HPDE6-E6E7 (cell line): ENCODE results near the gene OR8D2.

ENCODE experiments used
- DNase-seq: peaks from one replicate; pipeline ENCODE4 v3.0.0; 2011; ENCODE audit warnings: missing footprints; ENCODE audit errors: extremely low spot score

Gene OR8D2, protein sequence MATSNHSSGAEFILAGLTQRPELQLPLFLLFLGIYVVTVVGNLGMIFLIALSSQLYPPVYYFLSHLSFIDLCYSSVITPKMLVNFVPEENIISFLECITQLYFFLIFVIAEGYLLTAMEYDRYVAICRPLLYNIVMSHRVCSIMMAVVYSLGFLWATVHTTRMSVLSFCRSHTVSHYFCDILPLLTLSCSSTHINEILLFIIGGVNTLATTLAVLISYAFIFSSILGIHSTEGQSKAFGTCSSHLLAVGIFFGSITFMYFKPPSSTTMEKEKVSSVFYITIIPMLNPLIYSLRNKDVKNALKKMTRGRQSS

DNA sequence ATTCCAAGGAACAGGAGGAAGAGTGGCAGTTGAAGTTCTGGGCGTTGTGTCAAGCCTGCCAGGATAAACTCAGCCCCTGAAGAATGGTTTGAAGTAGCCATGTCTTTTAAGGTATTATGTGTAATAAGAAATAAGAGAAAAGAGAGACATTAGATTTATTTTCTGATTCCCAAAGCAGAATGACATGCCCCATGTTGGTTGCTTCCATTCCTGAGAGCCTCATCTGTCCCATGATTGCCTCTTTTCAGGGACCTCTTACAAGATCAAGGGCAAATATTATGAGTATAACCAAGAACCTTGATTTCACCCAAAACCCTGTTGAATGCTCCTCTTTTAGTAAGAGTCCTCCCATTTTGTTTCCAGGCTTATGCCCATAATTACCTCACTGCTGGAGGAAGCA, at the start of gene OR8D2:
OR8D2 (minus strand) TSS at position 101 of the 400 bp plus-strand sequence; CDS start at position 101, 0 bp downstream.
- DNase-seq, result no peak

DNA sequence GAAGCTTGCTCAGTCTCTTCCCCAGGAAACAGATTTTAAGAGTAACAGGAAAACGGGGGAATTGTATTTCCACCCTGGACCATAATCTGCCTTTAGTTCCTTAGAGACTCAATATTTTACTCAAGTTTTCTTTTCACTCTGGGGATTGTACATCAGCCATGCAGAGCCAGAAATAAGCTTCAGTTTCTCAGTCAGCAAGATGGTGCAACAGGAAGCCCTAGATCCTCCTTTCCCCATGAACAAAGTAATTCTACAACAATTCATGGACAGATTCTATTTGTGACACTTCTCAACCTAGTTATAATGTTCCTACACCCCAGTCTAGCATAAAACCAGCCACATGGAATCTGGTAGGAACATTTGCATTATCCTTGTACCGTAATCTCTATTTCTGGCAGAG, 39.6 kb upstream of the OR8D2 start:
- no peak for DNase-seq

- no peak for DNase-seq
Measured at GRCh38 chr11:124346311-124346955, 26.4 kb upstream of the OR8D2 start.

DNA sequence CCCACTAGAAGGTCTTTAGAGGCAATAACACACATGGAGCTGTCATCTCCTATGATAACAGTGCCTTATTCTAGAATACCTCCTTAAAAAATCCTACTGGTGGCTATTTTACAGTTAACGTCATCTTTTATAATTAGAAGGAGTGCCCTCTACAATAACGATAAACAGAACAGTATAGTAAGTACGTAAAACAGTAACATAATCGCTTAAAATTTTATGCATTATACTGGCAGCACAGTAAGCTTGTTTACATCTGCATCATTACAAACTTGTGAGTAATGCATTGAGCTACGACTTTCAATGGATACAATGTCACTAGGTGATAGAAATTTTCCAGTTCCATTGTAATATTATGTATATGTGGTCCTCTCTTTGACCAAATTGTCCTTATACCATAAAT, 24.3 kb upstream of the OR8D2 start:
- DNase-seq, result no peak

DNA sequence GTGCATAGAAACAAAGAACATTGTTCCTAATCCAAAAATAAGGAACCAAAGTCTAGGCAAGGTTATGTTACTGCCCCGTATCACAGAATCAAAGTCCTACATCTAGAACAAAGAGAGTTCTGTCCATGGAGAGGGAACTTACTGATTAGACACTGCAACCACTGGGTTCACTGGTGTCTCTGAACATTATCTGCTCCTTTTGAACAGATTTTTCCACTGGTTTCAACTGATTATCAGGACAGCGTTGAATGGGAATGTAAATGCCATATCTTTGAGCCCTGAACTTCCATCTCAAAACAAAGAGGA, 20.1 kb upstream of the OR8D2 start:
- DNase-seq, result no peak

DNA sequence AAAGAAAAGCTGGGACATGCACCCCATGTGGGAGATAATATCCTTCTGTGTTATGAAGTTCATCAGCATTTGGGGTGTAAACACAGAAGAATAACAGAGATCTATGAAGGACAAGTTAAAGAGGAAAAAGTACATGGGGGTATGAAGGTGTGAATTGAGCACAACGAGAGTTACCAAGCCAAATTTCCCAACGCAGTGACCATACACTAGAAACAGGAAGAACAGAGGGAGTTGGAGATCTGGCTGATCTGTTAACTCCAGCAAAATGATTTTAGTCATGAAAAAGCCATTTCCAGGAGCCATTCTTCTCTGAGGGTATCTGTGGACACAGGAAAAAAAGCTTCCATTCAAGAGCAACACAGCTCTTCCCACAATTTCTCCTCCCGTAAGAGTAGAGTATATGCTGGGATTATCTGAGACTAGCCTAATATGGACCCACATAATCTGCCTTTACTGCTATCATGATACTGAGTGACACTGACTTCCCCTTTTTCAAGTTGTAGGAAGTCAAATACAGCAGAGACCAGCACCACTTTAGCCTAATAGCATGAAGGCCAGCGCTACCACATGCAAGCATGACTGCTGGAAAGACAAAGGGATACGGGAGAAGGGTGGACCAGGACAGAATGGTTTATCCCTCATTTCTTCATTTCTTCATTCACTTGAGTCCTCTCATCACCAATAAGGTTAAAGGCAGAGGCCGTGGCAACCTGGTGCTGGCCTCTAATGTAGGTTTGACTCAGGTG, 19.6 kb upstream of the OR8D2 start:
- no peak for DNase-seq

DNA sequence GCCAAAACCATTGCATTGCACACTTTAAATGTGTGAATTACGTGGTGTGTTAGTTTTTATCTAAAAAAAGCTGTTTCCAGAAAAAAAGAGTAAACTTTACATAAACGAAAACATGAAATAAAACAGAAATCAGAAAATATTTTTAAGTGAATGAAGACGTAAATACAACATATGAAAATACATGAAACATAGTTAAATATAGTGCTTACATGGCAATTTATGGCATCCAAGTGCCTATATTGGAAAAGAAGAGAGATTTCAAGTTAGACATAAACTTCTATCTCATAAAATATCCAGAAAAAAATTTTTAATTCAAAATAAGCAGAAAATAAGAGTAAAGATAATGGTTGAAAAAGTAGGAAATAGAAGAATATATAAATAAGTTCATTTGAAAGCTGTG, 11.9 kb upstream of the OR8D2 start:
- no peak for DNase-seq

GRCh38 chr11:124329787-124330478, 9.9 kb upstream of the OR8D2 start:
- DNase-seq, result no peak

DNA sequence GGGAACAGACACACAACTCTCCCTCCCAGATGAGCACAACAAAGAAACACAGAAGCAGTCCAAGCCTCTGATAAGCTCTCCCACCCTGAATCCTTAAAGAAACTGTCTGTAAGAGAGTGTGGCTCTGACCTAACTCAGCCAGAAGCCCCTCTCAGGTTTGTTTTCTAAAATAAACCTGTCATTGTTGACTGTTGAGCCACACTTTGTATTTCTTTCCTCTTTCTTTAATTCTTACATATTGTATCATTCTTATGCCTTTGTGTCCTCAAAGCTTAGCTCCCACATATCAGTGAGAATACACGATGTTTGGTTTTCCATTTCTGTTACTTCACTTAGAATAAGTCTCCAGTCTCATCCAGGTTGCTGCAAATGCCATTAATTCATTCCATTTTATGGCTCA, 7.8 kb upstream of the OR8D2 start:
- no peak for DNase-seq

GRCh38 chr11:124322356-124322755, 2.4 kb upstream of the OR8D2 start:
- DNase-seq, result no peak

DNA sequence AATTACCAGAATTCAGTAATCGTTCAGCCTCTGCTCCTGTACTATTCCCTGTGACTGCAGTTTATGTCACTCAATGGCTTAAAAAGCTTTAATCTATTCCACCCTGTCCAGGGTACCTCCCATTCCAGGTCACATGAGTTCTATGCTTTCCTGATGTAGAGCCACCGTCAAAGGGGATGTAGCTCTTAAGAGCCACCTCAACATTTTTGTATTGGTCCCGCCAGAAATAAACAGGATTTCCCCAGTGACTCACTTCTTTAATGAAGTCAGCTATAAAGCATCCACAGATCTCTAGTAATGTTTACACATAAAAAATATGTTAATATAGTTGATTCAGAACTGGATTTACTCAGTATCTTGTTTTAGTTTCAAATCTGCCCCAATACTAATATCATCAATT, 4.9 kb downstream of the OR8D2 start:
- DNase-seq, result no peak

GRCh38 chr11:124313849-124314248, 6.1 kb downstream of the OR8D2 start, which contains the start of gene OR8D1:
OR8D1 (minus strand) TSS chr11:124313949; CDS start chr11:124310766, 3,183 bp downstream.
- no peak for DNase-seq

DNA sequence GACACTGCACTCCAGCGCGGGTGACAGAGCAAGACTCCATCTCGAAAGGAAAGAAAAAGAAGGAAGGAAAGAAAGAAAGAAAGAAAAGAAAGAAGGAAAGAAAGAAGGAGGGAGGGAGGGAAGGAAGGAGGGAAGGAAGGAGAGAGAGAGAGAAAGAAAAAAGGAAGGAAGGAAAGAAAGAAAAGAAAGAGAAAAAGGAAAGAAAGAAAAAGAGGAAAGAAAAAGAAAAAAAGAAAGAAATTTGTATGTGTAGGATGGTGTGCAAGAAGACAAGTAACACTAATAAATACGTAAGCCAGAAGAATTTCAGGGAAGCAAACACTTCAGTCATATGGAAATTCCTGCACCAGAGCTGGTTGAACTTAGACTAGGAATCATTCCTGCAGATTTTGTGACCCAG, 6.9 kb downstream of the OR8D2 start:
- no peak for DNase-seq

DNA sequence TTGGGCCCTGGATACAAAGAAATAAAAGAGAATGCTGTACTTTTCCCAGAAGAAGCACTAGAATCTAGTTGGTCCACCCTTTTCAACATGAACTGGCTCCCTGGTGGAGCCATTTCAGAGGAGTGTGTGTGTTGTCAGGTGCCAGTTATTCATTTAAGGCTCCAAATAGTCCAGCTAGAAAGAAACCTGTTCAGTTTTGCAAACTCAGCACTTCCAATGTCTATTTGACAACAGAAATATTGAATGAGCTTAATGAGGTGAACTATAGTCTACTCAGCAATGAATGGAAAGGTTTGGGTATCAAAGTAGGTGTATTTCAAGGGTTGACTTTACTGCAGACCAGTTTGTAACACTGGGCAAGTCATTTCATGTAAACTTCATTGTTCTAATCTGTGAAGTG, 8.3 kb downstream of the OR8D2 start:
- no peak for DNase-seq

GRCh38 chr11:124311269-124311668, 8.7 kb downstream of the OR8D2 start:
- no peak for DNase-seq

DNA sequence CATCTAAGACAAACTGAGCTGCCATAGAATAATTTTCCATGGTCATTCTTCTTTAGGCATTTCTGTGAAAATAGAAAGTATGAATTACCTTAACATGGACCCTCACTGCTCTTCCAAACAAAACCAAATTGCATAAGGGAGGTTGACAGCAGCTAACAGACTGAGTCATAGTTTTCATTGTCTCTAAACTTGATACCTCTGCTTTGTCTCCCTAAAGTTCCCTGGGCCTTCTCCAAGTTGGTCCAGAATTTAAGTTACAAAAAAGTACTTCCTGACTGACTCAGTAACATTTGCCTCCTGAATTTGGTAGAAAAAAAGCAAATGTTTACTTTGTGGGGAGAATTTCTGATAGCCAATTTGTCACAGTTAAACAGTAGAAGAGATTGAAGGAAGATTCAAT, 9.3 kb downstream of the OR8D2 start:
- DNase-seq, result no peak

DNA sequence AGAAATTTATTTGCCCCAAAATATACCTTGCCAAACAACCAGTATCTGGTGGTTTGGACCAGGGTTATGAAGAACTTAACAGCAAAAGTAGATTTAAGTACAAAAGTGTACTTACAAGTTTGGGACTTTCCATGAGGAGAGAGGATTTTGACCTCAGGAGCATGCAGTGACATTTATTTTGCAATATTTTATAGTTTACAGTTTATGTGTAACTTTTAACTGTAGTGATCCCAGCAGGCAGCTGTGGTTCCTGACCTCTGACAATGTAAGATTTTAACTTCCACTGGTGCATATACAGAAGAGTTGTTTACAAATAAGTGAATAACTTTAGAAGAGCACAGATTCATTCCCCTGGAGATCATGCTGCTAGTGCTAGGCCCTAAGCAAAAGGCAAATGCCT, 12.9 kb downstream of the OR8D2 start:
- no peak for DNase-seq

- DNase-seq, result no peak
Measured at GRCh38 chr11:124302347-124303125, 17.5 kb downstream of the OR8D2 start.

GRCh38 chr11:124301548-124301947, 18.4 kb downstream of the OR8D2 start:
- DNase-seq, result no peak

DNA sequence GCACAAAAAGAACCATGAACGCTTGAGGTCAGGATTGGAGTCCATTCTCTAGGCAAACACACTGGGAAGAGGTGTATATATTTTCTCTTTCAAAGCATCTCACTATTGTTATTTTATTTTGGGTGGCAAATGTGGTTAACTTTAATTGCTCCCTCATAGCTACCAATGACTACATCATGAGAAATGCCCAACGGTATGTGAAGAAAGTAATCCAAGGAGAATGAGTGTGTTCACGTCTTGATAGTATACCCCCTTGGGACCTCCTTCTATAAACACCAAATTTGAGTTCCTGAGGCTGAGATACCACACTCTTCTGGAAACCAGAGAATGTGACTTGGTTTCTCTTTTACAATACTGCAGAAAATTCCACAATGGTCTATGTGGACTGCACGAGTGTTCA, 22.1 kb downstream of the OR8D2 start:
- DNase-seq, result no peak

DNA sequence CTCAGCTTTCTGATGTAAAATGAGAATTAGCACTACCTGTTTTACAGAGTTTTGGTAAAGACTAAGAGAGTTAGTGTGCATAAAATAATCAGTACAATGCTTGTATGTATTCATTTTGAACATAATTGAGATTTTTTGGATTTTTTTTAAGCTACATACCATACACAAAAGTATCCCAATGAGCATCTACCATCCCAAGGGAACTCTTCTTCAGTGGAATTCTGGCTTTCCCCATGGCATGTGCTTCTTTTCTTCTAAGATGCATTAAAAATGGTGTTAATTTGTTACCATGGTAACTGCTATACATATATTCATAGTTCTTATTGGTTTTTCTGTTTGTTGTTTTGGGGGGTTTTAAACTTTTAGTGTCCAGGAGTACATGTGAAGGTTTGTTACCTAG, 24.0 kb downstream of the OR8D2 start:
- no peak for DNase-seq

DNA sequence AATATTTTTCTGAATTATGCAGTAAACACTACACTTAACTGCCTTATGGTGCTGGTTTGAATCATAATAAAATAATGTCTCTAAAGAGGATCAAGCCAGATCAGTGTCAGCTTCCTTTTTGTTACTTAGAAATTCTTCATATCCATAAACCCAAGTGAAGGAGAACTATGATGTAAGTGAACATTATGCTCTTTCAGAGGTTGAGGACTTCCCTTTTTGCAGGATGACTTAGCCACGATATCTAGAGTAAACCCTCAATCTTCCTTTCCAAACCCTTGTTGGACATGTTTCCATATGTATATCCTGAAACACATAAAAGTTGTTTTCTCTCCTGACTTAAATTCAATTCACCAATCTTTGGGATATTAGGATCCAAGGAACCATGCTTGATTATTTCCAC, 25.3 kb downstream of the OR8D2 start:
- DNase-seq, result no peak
